Right atrium auricular region (tissue), 2 donors: Measurements from ENCODE around the gene PSME3. TPM values are rescaled to one million over a fixed set of nuclear protein-coding genes. Genes with fewer than 3 reads are reported as not detected.

Experiments
- DNase-seq: peaks from one replicate; pipeline ENCODE4 v3.0.0-alpha.2; 2019; ENCODE audit warnings: low spot score
- H3K27ac ChIP-seq, 2 donors: fragments of 200-600 bp; sonication (generic); 1 replicate in 1 of 2; 2 replicates in 1 of 2; pipeline ENCODE4 v1.5.1; 2016 to 2019
- H3K27me3 ChIP-seq, 2 donors: fragments of 200-600 bp; sonication (generic); one replicate each; pipeline versions ENCODE4 v1.5.1 to v1.6.0; 2017 to 2019
- H3K36me3 ChIP-seq: fragments of 200-600 bp; sonication (generic); one replicate; pipeline ENCODE4 v1.5.1; 2016
- H3K4me1 ChIP-seq, 2 donors: fragments of 200-600 bp; sonication (generic); one replicate each; pipeline versions ENCODE4 v1.5.1 to v1.6.0; 2017 to 2019
- H3K4me3 ChIP-seq, 2 donors: fragments of 200-600 bp; sonication (generic); 1 replicate in 1 of 2; 2 replicates in 1 of 2; pipeline ENCODE4 v1.5.1; 2017 to 2019; ENCODE audit warnings: mild to moderate bottlenecking in 1 of 2, moderate library complexity in 1 of 2
- H3K9me3 ChIP-seq, 2 donors: fragments of 200-600 bp; sonication (generic); one replicate each; pipeline ENCODE4 v1.5.1; 2019
- total RNA-seq, 2 donors: library from RNA; depleted of rRNA; stranded (reverse); fragments of >200 nt; gene quantifications; one replicate each; pipeline ENCODE4 v1.1.0, GENCODE V29; 2016
- TF ChIP-seq, protein P1 (sequence below), 2 donors: fragments of 200-600 bp; sonication (generic); IDR thresholded peaks; one replicate each; pipeline ENCODE4 v1.5.1; 2019; ENCODE audit warnings: antibody characterized with exemption in 2 of 2

PSME3 gene
- total RNA-seq, 2 donors from 2014 or later, result 63.8 to 66.1 TPM

DNA sequence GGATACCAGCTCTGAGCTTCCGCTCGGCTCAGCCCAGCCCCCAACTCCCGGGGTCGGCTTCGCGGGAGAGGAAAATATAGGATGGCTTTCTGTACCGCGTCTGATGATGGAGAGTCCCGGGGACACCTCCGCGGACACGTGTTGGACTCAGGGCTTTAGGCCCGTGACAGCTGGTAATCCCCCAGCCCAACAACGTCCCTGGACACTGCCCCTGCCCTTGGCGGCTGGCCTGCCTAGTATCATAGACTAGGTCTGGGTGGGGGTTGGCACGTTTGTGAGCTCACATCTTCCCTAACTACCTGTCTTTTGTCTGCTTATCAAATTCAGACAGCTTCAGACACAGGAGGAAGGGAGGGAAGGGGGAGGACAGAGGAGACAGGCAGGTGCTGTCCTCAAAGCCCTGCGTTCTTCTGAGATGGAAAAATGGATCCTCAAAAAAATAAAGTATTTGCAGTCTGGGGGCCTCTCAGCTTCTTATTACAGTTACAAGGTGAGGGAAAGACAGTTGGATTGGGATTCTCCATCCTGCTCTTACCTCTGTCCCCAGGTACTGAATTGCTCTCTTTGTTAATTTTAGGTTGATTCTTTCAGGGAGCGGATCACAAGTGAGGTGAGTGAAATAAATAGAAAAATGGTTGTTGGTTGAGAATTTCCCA is 698 bp downstream of the PSME3 start:
- H3K27me3 ChIP-seq, result no peaks in the 10 kb centered on the region
- TF ChIP-seq, protein P1, sequence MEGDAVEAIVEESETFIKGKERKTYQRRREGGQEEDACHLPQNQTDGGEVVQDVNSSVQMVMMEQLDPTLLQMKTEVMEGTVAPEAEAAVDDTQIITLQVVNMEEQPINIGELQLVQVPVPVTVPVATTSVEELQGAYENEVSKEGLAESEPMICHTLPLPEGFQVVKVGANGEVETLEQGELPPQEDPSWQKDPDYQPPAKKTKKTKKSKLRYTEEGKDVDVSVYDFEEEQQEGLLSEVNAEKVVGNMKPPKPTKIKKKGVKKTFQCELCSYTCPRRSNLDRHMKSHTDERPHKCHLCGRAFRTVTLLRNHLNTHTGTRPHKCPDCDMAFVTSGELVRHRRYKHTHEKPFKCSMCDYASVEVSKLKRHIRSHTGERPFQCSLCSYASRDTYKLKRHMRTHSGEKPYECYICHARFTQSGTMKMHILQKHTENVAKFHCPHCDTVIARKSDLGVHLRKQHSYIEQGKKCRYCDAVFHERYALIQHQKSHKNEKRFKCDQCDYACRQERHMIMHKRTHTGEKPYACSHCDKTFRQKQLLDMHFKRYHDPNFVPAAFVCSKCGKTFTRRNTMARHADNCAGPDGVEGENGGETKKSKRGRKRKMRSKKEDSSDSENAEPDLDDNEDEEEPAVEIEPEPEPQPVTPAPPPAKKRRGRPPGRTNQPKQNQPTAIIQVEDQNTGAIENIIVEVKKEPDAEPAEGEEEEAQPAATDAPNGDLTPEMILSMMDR (IDR thresholded peaks at IDR 0.05), result no peak
- no peaks in the 10 kb centered on the region for H3K9me3 ChIP-seq
- peak overlapping the region; percentile 85 to 89 for H3K27ac ChIP-seq
- peak overlapping the region; percentile 75 to 93 for H3K4me3 ChIP-seq
- DNase-seq, result no peak
- H3K4me1 ChIP-seq, result peaks cover 0 to 22% of the 10 kb centered on the region in 2 donors
- peaks cover 31% of the 10 kb centered on the region for H3K36me3 ChIP-seq

GRCh38 chr17:42835732-42836131 is 2.5 kb downstream of the PSME3 start:
- Histone ChIP-seq H3K9me3 (no peaks in the 10 kb centered on the region), H3K27me3 (no peaks in the 10 kb centered on the region), H3K27ac (no peak overlapping the region), H3K4me1 (peaks cover 0 to 22% of the 10 kb centered on the region in 2 donors), H3K36me3 (peaks cover 49% of the 10 kb centered on the region), H3K4me3 (no peak overlapping the region)
- DNase-seq, result no peak
- TF ChIP-seq, protein P1 (IDR thresholded peaks at IDR 0.05), result no peak

DNA sequence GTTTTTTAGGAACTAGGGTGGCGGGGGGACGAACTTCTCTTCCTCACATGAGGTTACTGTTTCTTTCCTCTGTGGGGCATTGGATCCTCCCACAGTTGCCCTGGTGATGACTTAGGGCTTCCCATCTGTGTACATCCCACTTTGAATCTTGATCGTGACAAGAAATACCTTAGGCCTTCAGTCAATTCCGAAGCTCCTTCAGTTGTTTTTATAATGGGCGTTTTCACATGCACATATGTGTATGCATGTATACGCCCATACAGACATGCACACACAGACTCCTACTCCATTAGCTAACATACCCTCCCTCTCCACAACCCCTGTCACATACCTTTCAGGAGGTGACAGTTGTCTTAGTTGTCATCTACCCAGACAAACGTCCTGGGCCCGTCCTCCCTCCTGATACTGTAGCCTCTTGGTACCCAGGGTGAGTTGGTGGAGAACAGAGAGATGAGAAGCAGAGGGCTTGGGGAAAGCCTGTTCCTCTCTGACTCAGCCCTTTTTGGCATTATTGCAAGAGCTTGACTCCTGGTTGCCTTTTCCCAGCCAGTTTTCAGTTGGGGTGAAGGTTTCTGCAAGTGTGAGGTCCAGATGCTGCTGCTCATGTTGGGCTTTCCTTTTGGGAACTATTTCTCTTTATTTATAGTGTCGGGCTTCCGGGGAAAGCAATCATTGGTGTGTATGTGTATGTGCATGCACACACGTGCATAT is 8.9 kb downstream of the PSME3 start:
- no peak overlapping the region for H3K27ac ChIP-seq
- peaks cover 81% of the 10 kb centered on the region for H3K36me3 ChIP-seq
- no peaks in the 10 kb centered on the region for H3K27me3 ChIP-seq
- H3K4me3 ChIP-seq, result no peak overlapping the region
- TF ChIP-seq, protein P1 (IDR thresholded peaks at IDR 0.05), result no peak
- no peaks in the 10 kb centered on the region for H3K9me3 ChIP-seq
- H3K4me1 ChIP-seq, result peaks cover 0 to 8% of the 10 kb centered on the region in 2 donors
- no peak for DNase-seq

DNA sequence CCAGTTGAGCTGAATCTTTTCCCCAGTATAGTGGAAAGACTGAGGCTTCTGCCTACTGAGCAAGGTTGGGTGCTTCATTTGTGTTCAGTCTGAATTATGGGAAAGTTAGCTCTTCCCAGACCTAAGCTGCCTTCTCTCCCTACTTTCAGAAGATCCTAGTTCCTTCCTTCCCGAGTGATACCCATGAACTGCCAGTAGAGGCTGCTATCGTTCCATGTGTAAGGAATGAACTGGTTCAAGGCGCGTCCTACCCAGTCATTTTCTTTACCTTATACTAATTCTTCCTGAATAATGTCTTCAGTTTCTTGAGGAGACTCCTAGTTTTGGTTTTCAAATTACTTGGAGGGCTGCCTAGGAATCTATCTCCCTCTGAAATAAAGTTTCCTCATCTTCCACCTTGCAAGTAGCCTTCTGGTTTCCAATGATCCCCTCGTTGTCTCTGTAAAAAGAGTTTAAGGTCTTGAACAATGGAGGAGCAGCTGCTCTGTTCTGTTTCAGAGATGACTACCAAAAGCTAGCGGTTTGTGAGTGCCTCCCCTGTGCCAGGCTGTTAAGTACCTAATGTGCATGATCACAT is 10.2 kb downstream of the PSME3 start:
- H3K27me3 ChIP-seq, result no peaks in the 10 kb centered on the region
- H3K27ac ChIP-seq, result no peak overlapping the region
- H3K9me3 ChIP-seq, result no peaks in the 10 kb centered on the region
- peaks cover 68% of the 10 kb centered on the region for H3K36me3 ChIP-seq
- peaks cover 0 to 12% of the 10 kb centered on the region in 2 donors for H3K4me1 ChIP-seq
- TF ChIP-seq, protein P1 (IDR thresholded peaks at IDR 0.05), result peak; percentile 85 to 96
- DNase-seq, result no peak
- no peak overlapping the region for H3K4me3 ChIP-seq

DNA sequence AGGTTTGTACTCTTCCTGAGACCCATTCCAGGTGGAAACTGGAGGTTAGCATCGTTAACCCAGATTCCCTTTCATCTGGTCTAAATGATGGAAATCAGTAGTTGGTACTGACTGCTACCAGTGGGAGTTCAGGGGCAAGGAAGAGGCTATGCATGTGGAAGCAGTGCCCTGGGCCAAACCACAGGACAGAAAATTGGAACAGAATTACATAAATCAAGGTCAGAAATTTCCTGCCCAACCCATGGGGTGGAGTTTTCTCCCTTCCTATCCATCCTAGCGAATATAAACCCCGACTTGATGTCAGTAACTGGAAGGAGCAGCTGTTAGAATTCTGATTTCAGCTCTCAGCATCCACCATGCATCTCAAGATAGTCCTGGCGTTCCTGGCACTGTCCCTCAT is 11.1 kb downstream of the PSME3 start, which contains the start of gene AOC2:
TSS of gene AOC2 (plus strand) at position 310 of the 400 bp plus-strand sequence. CDS start at position 357, 47 bp downstream.
- DNase-seq, result peak; percentile 49
- no peak within 1 kb of the TSS for H3K4me3 ChIP-seq
- H3K27me3 ChIP-seq, result no peaks in the 10 kb centered on the region
- peaks cover 60% of the 10 kb centered on the region for H3K36me3 ChIP-seq
- no peak within 1 kb of the TSS for H3K27ac ChIP-seq
- TF ChIP-seq, protein P1 (IDR thresholded peaks at IDR 0.05), result no peak
- H3K9me3 ChIP-seq, result no peaks in the 10 kb centered on the region
- H3K4me1 ChIP-seq, result peaks cover 0 to 12% of the 10 kb centered on the region in 2 donors
